Inflammatory macrophage (primary cell): Measurements from ENCODE around the gene GPR78.

Experiments
- DNase-seq, 2 donors: peaks; one replicate each; pipeline ENCODE4 v3.0.0-alpha.2; 2020 to 2022

The GPR78 gene

DNA sequence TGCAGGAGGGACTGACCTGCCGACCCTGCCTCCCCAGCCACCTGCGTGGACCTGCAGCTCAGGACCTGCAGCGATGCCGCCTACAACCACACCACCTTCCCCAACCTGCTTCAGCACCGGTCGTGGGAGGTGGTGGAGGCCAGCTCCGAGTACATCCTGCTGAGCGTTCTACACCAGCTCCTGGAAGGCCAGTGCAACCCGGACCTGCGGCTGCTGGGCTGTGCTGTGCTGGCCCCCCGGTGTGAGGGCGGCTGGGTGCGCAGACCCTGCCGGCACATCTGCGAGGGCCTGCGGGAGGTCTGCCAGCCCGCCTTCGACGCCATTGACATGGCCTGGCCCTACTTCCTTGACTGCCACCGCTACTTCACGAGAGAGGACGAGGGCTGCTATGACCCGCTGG, 20.9 kb downstream of the GPR78 start:
- DNase-seq, result no peak

GRCh38 chr4:8601556-8601955, 21.4 kb downstream of the GPR78 start:
- no peak for DNase-seq

- no peak for DNase-seq
These were observed 22.7 kb downstream of the GPR78 start for GRCh38 chr4:8602686-8603430.

GRCh38 chr4:8603931-8604330, 23.7 kb downstream of the GPR78 start:
- no peak for DNase-seq

DNA sequence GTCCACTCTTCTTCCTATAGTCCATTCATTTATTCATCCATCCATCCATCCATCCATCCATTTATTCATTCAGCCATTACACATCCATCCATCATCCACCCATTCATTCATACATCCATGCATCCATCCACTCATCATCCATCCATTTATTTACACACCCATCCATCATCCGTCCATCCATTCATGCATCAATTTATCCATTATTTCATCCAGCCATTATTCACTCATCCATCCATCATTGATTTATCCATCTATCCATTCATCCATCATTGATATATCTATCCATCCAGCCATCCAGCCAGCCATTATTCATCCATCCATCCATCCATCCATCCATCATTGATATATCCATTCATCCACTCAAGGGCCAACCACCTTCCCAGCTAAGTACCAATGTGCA, 25.1 kb downstream of the GPR78 start:
- no peak for DNase-seq

- DNase-seq, result no peak
These were observed 26.3 kb downstream of the GPR78 start for GRCh38 chr4:8606476-8606875.

- no peak for DNase-seq
These were observed 26.8 kb downstream of the GPR78 start for GRCh38 chr4:8606966-8607365.

- peak in 1 of 2 donors; percentile 3 for DNase-seq
These were observed 27.6 kb downstream of the GPR78 start for GRCh38 chr4:8607603-8608481.

GRCh38 chr4:8608714-8609391, 28.7 kb downstream of the GPR78 start:
- no peak for DNase-seq

DNA sequence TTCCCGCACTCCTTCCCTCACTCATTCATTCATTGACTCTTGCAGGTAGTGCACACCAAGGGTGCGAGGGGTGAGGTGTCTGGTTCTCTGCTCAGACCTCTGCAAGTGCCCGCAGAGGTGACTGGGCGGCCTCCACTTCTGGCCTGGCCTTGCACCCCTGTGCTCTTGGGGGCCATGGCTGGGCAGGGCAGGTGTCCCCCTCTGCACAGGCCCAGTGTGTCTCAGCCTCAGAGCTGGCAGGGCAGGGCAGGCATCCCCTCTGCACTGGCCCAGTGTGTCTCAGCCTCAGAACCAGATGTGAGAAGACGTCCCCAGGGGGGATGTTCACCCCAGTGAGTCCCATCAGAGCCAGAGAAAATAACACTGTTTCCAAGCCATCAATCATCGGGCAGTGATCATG, 29.2 kb downstream of the GPR78 start:
- no peak for DNase-seq

DNA sequence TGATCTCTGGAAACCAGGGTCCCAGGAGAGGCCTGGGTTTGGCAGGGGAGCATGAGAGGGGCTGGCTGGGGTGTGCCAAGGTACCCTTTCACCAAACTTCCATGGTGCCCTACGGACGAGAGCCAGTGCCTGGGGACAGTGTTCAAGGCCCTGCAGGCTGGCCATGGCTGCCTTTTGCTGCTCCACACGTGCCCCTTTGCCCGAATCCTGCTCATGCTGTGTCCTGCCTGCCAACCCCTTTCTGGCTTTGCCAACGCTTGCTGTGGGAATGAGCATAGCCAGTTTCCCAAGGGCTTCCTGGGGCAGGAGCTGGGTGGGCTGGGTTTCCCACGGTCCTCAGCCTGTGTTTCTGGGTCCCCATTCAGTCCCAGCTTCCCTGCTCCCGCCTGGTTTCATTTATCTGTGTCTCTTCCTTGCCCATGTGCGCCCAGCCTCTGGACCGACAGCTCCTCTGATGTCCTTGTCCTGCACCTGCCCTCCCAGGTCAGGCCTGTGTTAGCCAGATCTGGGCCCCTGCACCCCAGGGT, 29.7 kb downstream of the GPR78 start:
- no peak for DNase-seq

- DNase-seq, result no peak
These were observed 30.8 kb downstream of the GPR78 start for GRCh38 chr4:8610858-8611616.

DNA sequence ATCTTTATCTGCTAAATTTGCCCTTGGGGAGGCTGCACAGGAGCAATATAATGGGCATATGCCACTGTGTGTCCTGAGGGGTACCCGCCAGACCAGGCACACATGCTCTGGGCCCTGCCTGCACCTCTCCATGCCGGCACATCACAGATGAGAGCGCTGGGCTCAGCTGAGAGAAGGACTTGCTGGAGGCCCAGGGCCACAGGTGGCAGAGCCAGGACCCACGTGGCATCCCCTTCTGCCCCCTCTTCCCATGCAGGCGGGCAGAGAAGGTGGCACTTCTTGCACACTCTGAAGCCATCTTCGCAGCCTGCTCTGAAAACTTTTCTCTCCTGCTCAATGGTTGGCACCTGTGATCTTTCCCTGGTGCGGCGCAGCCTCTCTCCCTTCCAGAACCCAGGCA, 32.5 kb downstream of the GPR78 start:
- DNase-seq, result no peak

GRCh38 chr4:8613421-8614364, 33.5 kb downstream of the GPR78 start:
- no peak for DNase-seq

- DNase-seq, result no peak
These were observed 34.4 kb downstream of the GPR78 start for GRCh38 chr4:8614365-8615193.

GRCh38 chr4:8615366-8615765, 35.2 kb downstream of the GPR78 start:
- DNase-seq, result no peak

- DNase-seq, result no peak
These were observed 36.0 kb downstream of the GPR78 start for GRCh38 chr4:8615921-8616787.

- DNase-seq, result no peak
These were observed 36.6 kb downstream of the GPR78 start for GRCh38 chr4:8616831-8617230.

- no peak for DNase-seq
These were observed 37.4 kb downstream of the GPR78 start for GRCh38 chr4:8617486-8618040.
